Activated CD4-positive, alpha-beta T cell treated with anti-CD3 and anti-CD28 coated beads for 36 hours (primary cell): ENCODE measurements around the gene CABP1. TPM values are rescaled to one million over a fixed set of nuclear protein-coding genes. Genes with fewer than 3 reads are reported as not detected.

ENCODE experiments used
- ATAC-seq: fragments of 200-7000 bp; cut with Tn5 transposase; one replicate; pipeline ENCODE4 v1.10.0; 2021; ENCODE audit warnings: mild to moderate bottlenecking, moderate library complexity
- CTCF ChIA-PET: fragments of 350-600 bp; sonication (Branson Sonifier 250); formaldehyde crosslinking; loops from one replicate; lab custom pipeline; 2021; ENCODE audit warnings: antibody characterized with exemption; lab: Charles Lee
- POLR2A ChIA-PET: fragments of 350-600 bp; sonication (Branson Sonifier 250); formaldehyde crosslinking; loops from one replicate; lab custom pipeline; 2021; ENCODE audit warnings: antibody characterized with exemption, inconsistent platforms; lab: Charles Lee
- DNase-seq: peaks from one replicate; pipeline ENCODE4 v3.0.0-alpha.2; 2020
- H3K27ac Mint-ChIP-seq: one replicate; pipeline ENCODE4 v1.8.0; 2021; ENCODE audit warnings: mixed read lengths
- H3K27me3 Mint-ChIP-seq: one replicate; pipeline ENCODE4 v1.8.0; 2021; ENCODE audit warnings: mixed read lengths
- H3K36me3 Mint-ChIP-seq: one replicate; pipeline ENCODE4 v1.8.0; 2021; ENCODE audit warnings: low read depth, mixed read lengths
- H3K4me1 Mint-ChIP-seq: one replicate; pipeline ENCODE4 v1.8.0; 2021; ENCODE audit warnings: mixed read lengths
- H3K4me3 Mint-ChIP-seq: one replicate; pipeline ENCODE4 v1.8.0; 2021; ENCODE audit warnings: mild to moderate bottlenecking, moderate library complexity, mixed read lengths
- H3K9me3 Mint-ChIP-seq: one replicate; pipeline ENCODE4 v1.8.0; 2021; ENCODE audit warnings: low read depth, mixed read lengths
- intact Hi-C, 2 experiments: fragments of 100-400 bp; cut with DNase I in 1 of 2; cut with micrococcal nuclease in 1 of 2; formaldehyde crosslinking; loops; one replicate each; pipeline versions ENCODE4 v1.14.2 to v1.15.1; 2022 to 2024; cut with DNase I, micrococcal nuclease
- total RNA-seq, 2 experiments: library from RNA; stranded (reverse); gene quantifications; one replicate each; pipeline ENCODE4 v1.2.3, GENCODE V29; 2021

CABP1 gene
- total RNA-seq, 2 experiments from 2014 or later, result 0.73 to 0.90 TPM

- Mint-ChIP-seq H3K4me3 (no peak overlapping the region), H3K27me3 (no peaks in the 10 kb centered on the region), H3K36me3 (peaks cover 49% of the 10 kb centered on the region), H3K27ac (no peak overlapping the region), H3K9me3 (no peaks in the 10 kb centered on the region), H3K4me1 (peaks cover 39% of the 10 kb centered on the region)
- DNase-seq, result no peak
- ATAC-seq, result no peak
- POLR2A ChIA-PET, result no interaction called here
- CTCF ChIA-PET, result interaction anchor here (0.5 to 0.7 kb wide), 2 partner anchors 57 to 279 kb away, joined by 3 to 4 read pairs; no protein-coding TSS in a partner anchor
- intact Hi-C loops, result no loop called here
Measured at GRCh38 chr12:120693848-120694247, 53.4 kb downstream of the CABP1 start.

- peaks cover 14% of the 10 kb centered on the region for H3K4me1 Mint-ChIP-seq
- CTCF ChIA-PET, result no interaction called here
- H3K9me3 Mint-ChIP-seq, result no peaks in the 10 kb centered on the region
- no peaks in the 10 kb centered on the region for H3K27me3 Mint-ChIP-seq
- H3K36me3 Mint-ChIP-seq, result peaks cover 59% of the 10 kb centered on the region
- no peak overlapping the region for H3K27ac Mint-ChIP-seq
- intact Hi-C loops, result no loop called here
- no peak for ATAC-seq
- DNase-seq, result no peak
- POLR2A ChIA-PET, result no interaction called here
- H3K4me3 Mint-ChIP-seq, result no peak overlapping the region
Measured at GRCh38 chr12:120696626-120697025, 56.2 kb downstream of the CABP1 start.

- ChIA-PET CTCF (interaction anchor here (0.6 to 1.1 kb wide), 2 partner anchors 13 to 49 kb away, joined by 3 read pairs; partner anchors contain the start of gene UNC119B), POLR2A (no interaction called here)
- ATAC-seq (no peak), DNase-seq (no peak)
- no peak overlapping the region for H3K4me3 Mint-ChIP-seq
- no peak overlapping the region for H3K27ac Mint-ChIP-seq
- intact Hi-C loops, result no loop called here
- H3K9me3 Mint-ChIP-seq, result no peaks in the 10 kb centered on the region
- H3K36me3 Mint-ChIP-seq, result peaks cover 60% of the 10 kb centered on the region
- no peaks in the 10 kb centered on the region for H3K27me3 Mint-ChIP-seq
- peaks cover 9% of the 10 kb centered on the region for H3K4me1 Mint-ChIP-seq
Measured at GRCh38 chr12:120697344-120697743, 56.9 kb downstream of the CABP1 start.

GRCh38 chr12:120698665-120699064 lies 58.2 kb downstream of the CABP1 start:
- POLR2A ChIA-PET, result interaction anchor here (0.6 to 1.6 kb wide), 3 partner anchors 8 to 241 kb away, joined by 3 to 6 read pairs (median 6); no protein-coding TSS in a partner anchor
- Mint-ChIP-seq H3K27ac (no peak overlapping the region), H3K36me3 (peaks cover 54% of the 10 kb centered on the region), H3K4me1 (no peaks in the 10 kb centered on the region), H3K27me3 (no peaks in the 10 kb centered on the region), H3K9me3 (no peaks in the 10 kb centered on the region), H3K4me3 (no peak overlapping the region)
- no peak for DNase-seq
- ATAC-seq, result no peak
- intact Hi-C loops, result no loop called here
- CTCF ChIA-PET, result interaction anchor here (0.8 to 1.6 kb wide), 5 partner anchors 9 to 116 kb away, joined by 3 to 6 read pairs (median 3); partner anchors contain the start of genes ACADS and UNC119B

GRCh38 chr12:120699553-120699952 lies 59.1 kb downstream of the CABP1 start:
- no peaks in the 10 kb centered on the region for H3K4me1 Mint-ChIP-seq
- intact Hi-C loops, result no loop called here
- no peak overlapping the region for H3K27ac Mint-ChIP-seq
- ATAC-seq, result no peak
- peaks cover 46% of the 10 kb centered on the region for H3K36me3 Mint-ChIP-seq
- CTCF ChIA-PET, result interaction anchor here (0.8 to 1.6 kb wide), 6 partner anchors 10 to 164 kb away, joined by 3 to 6 read pairs (median 4); partner anchors contain the start of genes ACADS and UNC119B
- DNase-seq, result no peak
- POLR2A ChIA-PET, result interaction anchor here (0.6 to 1.6 kb wide), 4 partner anchors 9 to 118 kb away, joined by 3 to 6 read pairs (median 4); partner anchors contain the start of gene POP5
- no peaks in the 10 kb centered on the region for H3K27me3 Mint-ChIP-seq
- H3K4me3 Mint-ChIP-seq, result no peak overlapping the region
- no peaks in the 10 kb centered on the region for H3K9me3 Mint-ChIP-seq

- intact Hi-C loops, result no loop called here
- ChIA-PET CTCF (interaction anchor here (0.6 to 1.5 kb wide), 6 partner anchors 9 to 271 kb away, joined by 3 to 6 read pairs (median 4); partner anchors contain the start of gene UNC119B), POLR2A (interaction anchor here (0.7 kb wide), 1 partner anchor 53 kb away, joined by 3 read pairs; no protein-coding TSS in a partner anchor)
- DNase-seq, result no peak
- no peak for ATAC-seq
- Mint-ChIP-seq H3K27ac (no peak overlapping the region), H3K36me3 (peaks cover 33% of the 10 kb centered on the region), H3K27me3 (no peaks in the 10 kb centered on the region), H3K4me1 (no peaks in the 10 kb centered on the region), H3K9me3 (no peaks in the 10 kb centered on the region), H3K4me3 (no peak overlapping the region)
Measured at GRCh38 chr12:120700886-120701285, 60.5 kb downstream of the CABP1 start.

GRCh38 chr12:120702637-120703036 lies 62.2 kb downstream of the CABP1 start:
- Mint-ChIP-seq H3K4me1 (no peaks in the 10 kb centered on the region), H3K9me3 (no peaks in the 10 kb centered on the region), H3K4me3 (no peak overlapping the region), H3K27me3 (no peaks in the 10 kb centered on the region), H3K36me3 (peaks cover 19% of the 10 kb centered on the region), H3K27ac (no peak overlapping the region)
- no peak for ATAC-seq
- ChIA-PET CTCF (interaction anchor here (0.6 to 1.4 kb wide), 3 partner anchors 12 to 100 kb away, joined by 3 read pairs; no protein-coding TSS in a partner anchor), POLR2A (no interaction called here)
- intact Hi-C loops, result no loop called here
- no peak for DNase-seq

GRCh38 chr12:120703311-120703942 lies 63.0 kb downstream of the CABP1 start:
- ChIA-PET POLR2A (no interaction called here), CTCF (interaction anchor here (0.7 to 1.4 kb wide), 2 partner anchors 22 to 57 kb away, joined by 3 read pairs; partner anchors contain the start of gene ACADS)
- Mint-ChIP-seq H3K36me3 (peaks cover 18% of the 10 kb centered on the region), H3K9me3 (no peaks in the 10 kb centered on the region), H3K27me3 (no peaks in the 10 kb centered on the region), H3K4me3 (no peak overlapping the region), H3K4me1 (no peaks in the 10 kb centered on the region), H3K27ac (no peak overlapping the region)
- intact Hi-C loops, result no loop called here
- ATAC-seq, result no peak
- DNase-seq, result no peak

GRCh38 chr12:120705618-120706017 lies 65.2 kb downstream of the CABP1 start:
- CTCF ChIA-PET, result interaction anchor here (0.8 to 0.9 kb wide), 2 partner anchors 124 to 214 kb away, joined by 3 read pairs; partner anchors contain the start of gene POP5
- DNase-seq (no peak), ATAC-seq (no peak)
- Mint-ChIP-seq H3K4me3 (no peak overlapping the region), H3K4me1 (peaks cover 7% of the 10 kb centered on the region), H3K36me3 (peaks cover 9% of the 10 kb centered on the region), H3K27me3 (no peaks in the 10 kb centered on the region), H3K27ac (no peak overlapping the region), H3K9me3 (no peaks in the 10 kb centered on the region)
- POLR2A ChIA-PET, result no interaction called here
- intact Hi-C loops, result no loop called here

- H3K27ac Mint-ChIP-seq, result no peak overlapping the region
- peaks cover 7% of the 10 kb centered on the region for H3K4me1 Mint-ChIP-seq
- ATAC-seq, result no peak
- H3K4me3 Mint-ChIP-seq, result no peak overlapping the region
- H3K36me3 Mint-ChIP-seq, result peaks cover 5% of the 10 kb centered on the region
- intact Hi-C loops, result no loop called here
- DNase-seq, result no peak
- H3K27me3 Mint-ChIP-seq, result no peaks in the 10 kb centered on the region
- CTCF ChIA-PET, result interaction anchor here (0.9 kb wide), 1 partner anchor 125 kb away, joined by 3 read pairs; the partner anchor contains the start of gene POP5
- POLR2A ChIA-PET, result no interaction called here
- H3K9me3 Mint-ChIP-seq, result no peaks in the 10 kb centered on the region
Measured at GRCh38 chr12:120706029-120706428, 65.6 kb downstream of the CABP1 start.

GRCh38 chr12:120708651-120709050 lies 68.2 kb downstream of the CABP1 start:
- no peak overlapping the region for H3K27ac Mint-ChIP-seq
- intact Hi-C loops, result no loop called here
- DNase-seq (no peak), ATAC-seq (no peak)
- H3K27me3 Mint-ChIP-seq, result no peaks in the 10 kb centered on the region
- ChIA-PET CTCF (interaction anchor here (1.1 to 1.5 kb wide), 3 partner anchors 14 to 127 kb away, joined by 3 to 7 read pairs (median 4); partner anchors contain the start of gene POP5), POLR2A (no interaction called here)
- H3K4me3 Mint-ChIP-seq, result no peak overlapping the region
- peaks cover 29% of the 10 kb centered on the region for H3K4me1 Mint-ChIP-seq
- no peaks in the 10 kb centered on the region for H3K9me3 Mint-ChIP-seq
- peaks cover 3% of the 10 kb centered on the region for H3K36me3 Mint-ChIP-seq
